Sigmoid colon (tissue), 4 donors: Measurements from ENCODE around the gene CUX1.

Source experiments
- CTCF ChIP-seq, 4 experiments: fragments of 450-650 bp in 3 of 4; fragments of 200-600 bp in 1 of 4; IDR thresholded peaks; one replicate each; pipeline ENCODE4 v1.5.1; 2016 to 2019; ENCODE audit warnings: antibody characterized with exemption in 4 of 4, mild to moderate bottlenecking in 3 of 4, moderate library complexity in 2 of 4
- EP300 ChIP-seq, 4 donors: sonication (generic); formaldehyde crosslinking; IDR thresholded peaks; one replicate each; pipeline ENCODE4 v1.6.1; 2017; ENCODE audit warnings: antibody characterized with exemption in 4 of 4
- POLR2A ChIP-seq, 2 donors: fragments of 450-650 bp; IDR thresholded peaks; one replicate each; pipeline ENCODE4 v1.6.1; 2016; ENCODE audit warnings: antibody characterized with exemption in 2 of 2, mild to moderate bottlenecking in 2 of 2, moderate library complexity in 2 of 2
- POLR2AphosphoS5 ChIP-seq, 4 donors: sonication (generic); formaldehyde crosslinking; IDR thresholded peaks; one replicate each; pipeline ENCODE4 v1.6.1; 2017; ENCODE audit warnings: antibody characterized with exemption in 4 of 4

GRCh38 chr7:102279537-102280400 lies 462.3 kb downstream of the CUX1 start:
- TF ChIP-seq CTCF (IDR thresholded peaks at IDR 0.05) = peak; percentile 49 to 79 (median 66)
- TF ChIP-seq POLR2AphosphoS5 (IDR thresholded peaks at IDR 0.05) = no peak
- no peak for TF ChIP-seq EP300 (IDR thresholded peaks at IDR 0.05)
- no peak for TF ChIP-seq POLR2A (IDR thresholded peaks at IDR 0.05)
